IPS DF 4.7 (cell line): Measurements from ENCODE around the gene PPP1R3A.

Source experiments
- DNase-seq: peaks from one replicate; pipeline ENCODE4 v3.0.0-alpha.2; 2013; ENCODE audit warnings: low spot score; ENCODE audit errors: extremely low read depth

Gene PPP1R3A

GRCh38 chr7:113883096-113883495, 35.7 kb downstream of the PPP1R3A start:
- no peak for DNase-seq

GRCh38 chr7:113880559-113880958, 38.2 kb downstream of the PPP1R3A start:
- DNase-seq: no peak

GRCh38 chr7:113878394-113878992, 40.3 kb downstream of the PPP1R3A start:
- no peak for DNase-seq

- no peak for DNase-seq
Observed at GRCh38 chr7:113875224-113875623, 43.6 kb downstream of the PPP1R3A start.

GRCh38 chr7:113873554-113874151, 45.2 kb downstream of the PPP1R3A start:
- no peak for DNase-seq

- no peak for DNase-seq
Observed at GRCh38 chr7:113872981-113873380, 45.8 kb downstream of the PPP1R3A start.

GRCh38 chr7:113867325-113867724, 51.5 kb downstream of the PPP1R3A start:
- DNase-seq: no peak

- DNase-seq: no peak
Observed at GRCh38 chr7:113856010-113856409, 62.8 kb downstream of the PPP1R3A start.

GRCh38 chr7:113840954-113841353, 77.9 kb downstream of the PPP1R3A start:
- DNase-seq: no peak

- DNase-seq: no peak
Observed at GRCh38 chr7:113835367-113835766, 83.4 kb downstream of the PPP1R3A start.

GRCh38 chr7:113832196-113832745, 86.5 kb downstream of the PPP1R3A start:
- no peak for DNase-seq

- no peak for DNase-seq
Observed at GRCh38 chr7:113831556-113831955, 87.3 kb downstream of the PPP1R3A start.

- DNase-seq: no peak
Observed at GRCh38 chr7:113828581-113828980, 90.2 kb downstream of the PPP1R3A start.
